Effector memory CD4-positive, alpha-beta T cell (primary cell): ENCODE results near the gene EPN2.

Source experiments
- DNase-seq, 3 donors: peaks; one replicate each; pipeline ENCODE4 v3.0.0-alpha.2; 2020
- H3K27ac ChIP-seq: 2 replicates; pipeline ENCODE4 v1.7.0; 2013; ENCODE audit warnings: mild to moderate bottlenecking, low read length, moderate library complexity; ENCODE audit not compliant: insufficient read depth, poor library complexity, severe bottlenecking
- H3K27me3 ChIP-seq: replicated peaks from 2 replicates; pipeline ENCODE4 v1.7.0; 2013; ENCODE audit warnings: mild to moderate bottlenecking, low read length; ENCODE audit not compliant: insufficient read depth, control insufficient read depth, poor library complexity, severe bottlenecking
- H3K36me3 ChIP-seq: 2 replicates; pipeline ENCODE4 v1.7.0; 2013; ENCODE audit warnings: mild to moderate bottlenecking, low read length, moderate library complexity; ENCODE audit not compliant: control insufficient read depth, insufficient read depth
- H3K4me1 ChIP-seq: 2 replicates; pipeline ENCODE4 v1.7.0; 2013; ENCODE audit warnings: low read length, mild to moderate bottlenecking; ENCODE audit not compliant: control insufficient read depth, insufficient read depth, poor library complexity, severe bottlenecking
- H3K4me3 ChIP-seq: 2 replicates; pipeline ENCODE4 v1.7.0; 2013; ENCODE audit warnings: low read length, low read depth, mild to moderate bottlenecking; ENCODE audit not compliant: insufficient read depth, poor library complexity, severe bottlenecking
- H3K9me3 ChIP-seq: 2 replicates; pipeline ENCODE4 v1.7.0; 2013; ENCODE audit warnings: mild to moderate bottlenecking, low read length, moderate library complexity; ENCODE audit not compliant: control insufficient read depth

Gene EPN2

DNA sequence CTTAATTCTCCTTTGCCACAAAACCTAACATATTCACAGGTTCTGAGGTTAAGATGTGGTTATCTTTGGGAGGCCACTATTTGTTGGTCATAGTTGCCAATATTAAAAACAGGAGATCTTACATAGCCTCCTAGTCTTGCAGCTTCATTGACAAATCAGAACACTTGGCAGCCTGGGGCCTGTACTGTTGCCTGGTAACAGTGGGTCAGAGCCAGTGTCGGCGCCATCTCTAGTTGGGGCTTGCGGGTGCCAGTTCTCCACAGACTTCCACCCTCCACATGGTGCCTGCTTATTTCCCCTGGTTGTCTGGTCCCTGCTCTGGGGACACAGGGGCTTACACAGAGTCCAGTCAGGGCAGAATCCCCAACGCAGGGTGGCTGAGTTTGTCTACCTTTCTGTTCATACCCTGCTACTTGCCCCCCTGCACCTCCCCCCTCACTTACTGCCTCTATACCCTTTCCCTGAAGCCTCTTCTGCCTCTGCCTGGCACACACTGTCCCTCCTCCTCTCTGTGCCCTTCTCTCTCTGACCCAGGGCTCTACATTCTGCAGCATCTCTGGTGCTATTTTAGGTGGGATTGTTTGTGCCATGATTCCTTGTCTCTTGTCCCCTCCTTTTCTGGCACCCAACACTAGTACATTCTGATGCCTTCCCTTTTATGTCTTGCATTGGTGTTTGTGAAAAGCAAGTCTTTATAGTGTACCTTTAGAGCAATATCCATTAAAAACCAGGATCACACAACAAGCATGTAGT is 13.4 kb downstream of the EPN2 start:
- H3K36me3 ChIP-seq, result no peaks in the 10 kb centered on the region
- no peaks in the 10 kb centered on the region for H3K9me3 ChIP-seq
- no peak overlapping the region for H3K27ac ChIP-seq
- H3K4me1 ChIP-seq, result no peaks in the 10 kb centered on the region
- no peak overlapping the region for H3K4me3 ChIP-seq
- no peak for DNase-seq
- no peaks in the 10 kb centered on the region for H3K27me3 ChIP-seq

DNA sequence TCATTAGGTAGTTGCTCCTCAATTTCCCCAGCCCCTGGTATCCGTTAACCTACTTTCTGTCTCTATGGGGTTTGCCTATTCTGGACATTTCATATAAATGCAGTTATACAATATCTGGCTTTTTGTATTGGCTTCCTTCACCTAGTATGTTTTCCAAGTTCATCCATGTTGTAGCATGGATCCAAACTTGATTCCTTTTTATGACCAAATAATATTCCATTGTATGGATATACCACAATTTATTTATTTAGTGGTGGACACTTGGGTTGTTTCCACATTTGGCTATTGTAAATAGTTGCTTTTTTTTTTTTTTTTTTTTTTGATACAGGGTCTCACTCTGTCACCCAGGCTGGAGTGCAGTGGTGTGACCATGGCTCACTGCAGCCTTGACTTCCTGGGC is 15.9 kb downstream of the EPN2 start:
- H3K27me3 ChIP-seq, result no peaks in the 10 kb centered on the region
- no peak overlapping the region for H3K27ac ChIP-seq
- no peaks in the 10 kb centered on the region for H3K36me3 ChIP-seq
- no peak overlapping the region for H3K4me3 ChIP-seq
- DNase-seq, result no peak
- no peaks in the 10 kb centered on the region for H3K4me1 ChIP-seq
- H3K9me3 ChIP-seq, result no peaks in the 10 kb centered on the region

DNA sequence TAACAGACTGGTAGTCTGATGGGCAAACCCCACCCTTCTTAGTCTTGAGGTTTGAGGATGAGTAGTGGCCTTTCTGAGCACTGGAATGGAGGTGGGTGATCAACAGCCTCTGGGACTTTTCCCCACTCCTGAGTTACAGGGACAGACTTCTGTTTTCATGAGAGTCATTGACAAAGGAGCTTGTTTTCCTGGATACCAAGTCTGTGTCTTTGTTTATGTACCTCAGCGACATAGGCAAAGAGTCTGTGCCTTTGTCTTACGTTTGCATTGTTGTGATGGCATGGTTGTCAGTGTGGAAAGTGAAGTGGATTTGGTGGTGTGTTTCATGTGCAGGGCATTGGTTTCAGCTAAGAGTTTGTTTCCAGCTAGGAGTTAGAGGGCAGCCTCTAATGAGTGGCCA is 17.5 kb downstream of the EPN2 start:
- no peak for DNase-seq
- Histone ChIP-seq H3K36me3 (no peaks in the 10 kb centered on the region), H3K4me3 (no peak overlapping the region), H3K4me1 (no peaks in the 10 kb centered on the region), H3K27me3 (no peaks in the 10 kb centered on the region), H3K27ac (no peak overlapping the region), H3K9me3 (no peaks in the 10 kb centered on the region)

DNA sequence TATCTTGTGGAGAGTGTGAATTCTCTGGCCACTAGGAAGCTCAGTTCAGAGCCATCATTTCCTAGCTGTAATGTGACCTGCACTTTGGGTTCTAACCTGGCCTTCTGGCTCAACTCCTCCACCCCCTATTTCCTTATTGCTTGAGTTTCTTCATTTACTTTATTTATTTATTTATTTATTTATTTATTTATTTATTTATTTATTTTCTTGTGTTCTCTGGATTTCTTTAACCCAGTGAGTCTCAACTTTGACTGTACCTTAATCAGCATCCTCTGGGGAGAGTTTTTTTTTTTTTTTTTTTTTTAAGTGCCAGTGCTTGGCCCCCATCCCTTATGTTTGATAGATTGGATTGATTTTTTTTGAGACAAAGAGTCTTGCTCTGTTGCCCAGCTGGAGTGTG is 18.1 kb downstream of the EPN2 start:
- no peaks in the 10 kb centered on the region for H3K27me3 ChIP-seq
- DNase-seq, result no peak
- no peak overlapping the region for H3K27ac ChIP-seq
- no peak overlapping the region for H3K4me3 ChIP-seq
- no peaks in the 10 kb centered on the region for H3K4me1 ChIP-seq
- H3K9me3 ChIP-seq, result no peaks in the 10 kb centered on the region
- H3K36me3 ChIP-seq, result no peaks in the 10 kb centered on the region

DNA sequence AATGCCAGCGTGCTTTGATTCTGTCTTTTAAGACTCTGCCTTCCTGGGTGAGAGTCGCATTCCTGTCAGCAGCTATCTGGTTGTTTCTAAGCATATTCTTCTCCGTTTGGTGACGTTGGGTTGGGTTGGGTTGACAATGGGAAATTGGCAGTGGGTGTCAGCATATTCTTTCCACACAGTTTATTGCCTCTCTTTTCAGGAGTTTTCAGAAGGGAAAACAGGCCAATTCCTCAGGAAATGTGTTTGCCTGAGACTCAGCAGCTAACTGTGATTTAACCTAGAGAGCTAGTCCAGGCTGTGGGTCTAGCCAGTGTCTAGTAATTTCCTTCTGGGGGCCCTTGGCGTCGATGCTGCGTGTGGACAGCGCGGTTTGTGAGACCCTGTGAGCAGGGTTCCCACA is 21.2 kb downstream of the EPN2 start:
- Histone ChIP-seq H3K4me3 (no peak overlapping the region), H3K9me3 (no peaks in the 10 kb centered on the region), H3K4me1 (no peaks in the 10 kb centered on the region), H3K27ac (no peak overlapping the region), H3K27me3 (no peaks in the 10 kb centered on the region), H3K36me3 (no peaks in the 10 kb centered on the region)
- DNase-seq, result no peak

DNA sequence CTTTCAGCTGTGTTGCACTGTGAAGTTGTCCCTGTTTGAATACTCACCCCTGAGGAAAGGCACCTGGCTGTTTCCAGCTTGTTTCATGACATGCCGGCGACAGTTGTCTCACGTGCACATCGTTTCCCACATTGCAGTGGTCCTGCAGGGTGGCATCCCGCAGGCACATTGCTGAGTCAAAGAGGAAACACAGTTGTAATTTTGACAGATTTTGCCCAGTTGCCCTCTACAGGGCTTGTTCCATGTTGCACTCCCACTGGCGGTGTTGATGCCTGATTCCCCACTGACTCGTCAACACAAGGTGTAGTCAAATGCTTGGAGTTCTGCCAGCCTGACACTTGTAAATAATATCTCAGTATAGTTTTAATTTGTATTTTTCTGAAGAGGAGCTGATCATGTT is 23.8 kb downstream of the EPN2 start:
- Histone ChIP-seq H3K4me3 (no peak overlapping the region), H3K27ac (no peak overlapping the region), H3K27me3 (no peaks in the 10 kb centered on the region), H3K4me1 (no peaks in the 10 kb centered on the region), H3K36me3 (no peaks in the 10 kb centered on the region), H3K9me3 (no peaks in the 10 kb centered on the region)
- no peak for DNase-seq

DNA sequence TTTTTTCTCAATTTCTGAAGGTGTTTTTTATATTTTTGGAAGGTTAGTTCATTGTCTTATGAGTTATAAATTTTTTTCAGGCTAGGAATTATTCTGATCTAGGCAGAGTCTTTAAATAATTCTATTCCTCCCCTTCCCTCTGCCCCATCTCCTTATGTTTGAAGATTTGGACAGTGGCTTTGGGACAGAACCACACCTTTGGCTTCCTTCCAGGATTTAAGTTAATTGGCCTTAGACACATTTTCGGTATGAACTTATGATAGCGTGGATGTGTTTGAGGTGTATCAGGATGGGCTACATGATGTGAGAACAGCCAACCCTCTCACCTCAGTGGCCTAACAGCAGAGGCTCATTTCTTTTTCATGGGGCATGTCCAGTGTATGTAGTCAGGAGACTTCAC is 24.3 kb downstream of the EPN2 start:
- Histone ChIP-seq H3K27me3 (no peaks in the 10 kb centered on the region), H3K36me3 (no peaks in the 10 kb centered on the region), H3K4me1 (no peaks in the 10 kb centered on the region), H3K27ac (no peak overlapping the region), H3K9me3 (no peaks in the 10 kb centered on the region), H3K4me3 (no peak overlapping the region)
- DNase-seq, result no peak

DNA sequence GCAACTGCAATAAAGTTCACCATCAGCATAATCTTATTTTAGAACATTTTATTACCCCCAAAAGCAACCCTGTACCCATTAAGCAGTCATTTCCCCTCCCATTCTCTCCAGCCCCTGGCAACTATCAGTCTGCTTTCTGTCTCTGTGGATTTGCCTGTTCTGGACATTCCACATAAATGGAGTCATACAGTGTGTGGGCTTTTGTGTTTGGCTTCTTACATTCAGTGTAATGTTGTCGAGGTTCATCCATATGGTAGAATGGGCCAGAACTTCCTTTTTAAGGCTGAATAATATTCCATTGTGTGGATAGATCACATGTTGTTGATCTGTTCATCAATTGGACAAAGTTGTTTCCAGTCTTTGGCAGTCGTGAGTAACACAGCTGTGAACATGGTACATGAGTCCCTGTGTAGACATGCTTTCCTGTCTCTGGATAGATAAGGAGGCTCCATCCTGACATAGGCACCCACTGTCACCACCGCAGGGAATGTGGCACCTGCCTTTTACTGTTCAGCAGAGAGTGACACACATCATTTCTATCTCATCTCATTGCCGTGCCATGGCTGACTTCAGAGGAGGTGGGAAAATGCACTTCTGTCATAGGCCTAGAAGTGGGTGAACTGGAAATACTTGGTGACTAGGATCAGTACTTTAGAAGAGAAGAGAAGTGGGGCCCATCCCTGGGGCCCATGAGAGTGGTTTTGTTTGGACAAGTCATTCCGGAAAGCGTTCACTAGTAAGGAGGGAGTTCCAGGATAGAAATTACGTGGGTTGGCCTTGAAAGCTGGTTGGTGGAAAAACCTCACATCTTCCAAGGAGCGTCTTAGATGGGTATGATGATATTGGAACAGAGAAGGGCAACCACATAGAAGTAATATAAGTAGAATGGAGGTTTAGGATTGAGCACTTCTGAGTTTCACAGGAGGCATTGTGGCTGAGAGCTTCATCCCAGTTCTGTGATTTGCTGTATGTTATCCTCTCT is 25.8 kb downstream of the EPN2 start:
- H3K4me1 ChIP-seq, result no peaks in the 10 kb centered on the region

DNA sequence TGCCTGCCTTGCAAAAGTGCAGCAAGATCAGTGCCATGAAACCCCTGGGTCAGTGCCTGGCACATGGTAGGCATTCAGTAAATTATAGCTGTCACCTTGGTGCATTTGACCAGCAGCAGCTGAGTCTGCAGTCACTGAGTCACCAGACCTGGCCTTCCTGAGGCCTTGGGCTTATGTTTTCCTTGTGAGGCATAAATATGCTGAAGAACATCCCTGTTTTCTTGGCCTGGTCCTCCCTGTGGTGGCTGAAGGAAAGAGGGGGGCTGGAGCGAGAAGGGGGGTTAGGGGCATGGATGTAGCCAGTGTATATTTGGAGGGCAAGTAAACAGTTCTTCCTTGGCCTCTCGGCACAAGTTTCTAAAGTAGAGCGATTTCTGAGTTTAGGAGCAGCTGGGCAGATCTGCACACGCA is 26.5 kb downstream of the EPN2 start:
- no peak overlapping the region for H3K27ac ChIP-seq
- H3K27me3 ChIP-seq, result no peaks in the 10 kb centered on the region
- H3K4me3 ChIP-seq, result no peak overlapping the region
- H3K4me1 ChIP-seq, result no peaks in the 10 kb centered on the region
- DNase-seq, result no peak
- H3K36me3 ChIP-seq, result no peaks in the 10 kb centered on the region
- no peaks in the 10 kb centered on the region for H3K9me3 ChIP-seq

More for the DNA sequence above, 25.8 kb downstream of the EPN2 start:
- Histone ChIP-seq H3K9me3 (no peaks in the 10 kb centered on the region), H3K27ac (no peak overlapping the region), H3K36me3 (no peaks in the 10 kb centered on the region), H3K4me3 (no peak overlapping the region), H3K27me3 (no peaks in the 10 kb centered on the region)
- DNase-seq, result no peak

DNA sequence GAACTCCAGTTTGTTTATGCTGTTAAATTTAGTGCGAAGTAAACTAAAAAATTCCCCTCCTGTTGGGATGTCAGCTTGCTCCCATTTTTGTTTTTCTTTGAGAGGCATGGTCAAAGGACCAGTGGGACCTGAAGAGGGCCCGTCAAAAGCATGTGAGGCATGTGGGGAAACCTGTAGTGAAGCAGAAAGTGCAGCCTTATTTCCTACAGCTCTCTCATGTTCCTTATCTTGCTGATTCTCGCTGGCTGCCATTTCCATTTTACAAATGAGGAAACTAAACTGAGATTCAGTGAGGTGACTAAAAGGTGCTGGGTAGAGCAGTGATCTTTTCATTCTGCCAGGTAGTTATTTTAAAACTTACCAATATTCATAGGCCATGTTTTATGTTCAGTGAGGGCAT is 27.1 kb downstream of the EPN2 start:
- Histone ChIP-seq H3K27ac (no peak overlapping the region), H3K27me3 (no peaks in the 10 kb centered on the region), H3K4me3 (no peak overlapping the region), H3K36me3 (no peaks in the 10 kb centered on the region), H3K4me1 (no peaks in the 10 kb centered on the region), H3K9me3 (no peaks in the 10 kb centered on the region)
- DNase-seq, result no peak
